Stimulated activated CD8-positive, alpha-beta memory T cell treated with anti-CD3 and anti-CD28 coated beads, Interleukin-4, amount 100 ng/mL, for 1 hour (primary cell): ENCODE measurements around the gene IFT43.

Source experiments
- DNase-seq, 2 donors: peaks; one replicate each; pipeline ENCODE4 v3.0.0-alpha.2; 2020; ENCODE audit warnings: low read depth in 2 of 2, low spot score in 1 of 2

The IFT43 gene

DNA sequence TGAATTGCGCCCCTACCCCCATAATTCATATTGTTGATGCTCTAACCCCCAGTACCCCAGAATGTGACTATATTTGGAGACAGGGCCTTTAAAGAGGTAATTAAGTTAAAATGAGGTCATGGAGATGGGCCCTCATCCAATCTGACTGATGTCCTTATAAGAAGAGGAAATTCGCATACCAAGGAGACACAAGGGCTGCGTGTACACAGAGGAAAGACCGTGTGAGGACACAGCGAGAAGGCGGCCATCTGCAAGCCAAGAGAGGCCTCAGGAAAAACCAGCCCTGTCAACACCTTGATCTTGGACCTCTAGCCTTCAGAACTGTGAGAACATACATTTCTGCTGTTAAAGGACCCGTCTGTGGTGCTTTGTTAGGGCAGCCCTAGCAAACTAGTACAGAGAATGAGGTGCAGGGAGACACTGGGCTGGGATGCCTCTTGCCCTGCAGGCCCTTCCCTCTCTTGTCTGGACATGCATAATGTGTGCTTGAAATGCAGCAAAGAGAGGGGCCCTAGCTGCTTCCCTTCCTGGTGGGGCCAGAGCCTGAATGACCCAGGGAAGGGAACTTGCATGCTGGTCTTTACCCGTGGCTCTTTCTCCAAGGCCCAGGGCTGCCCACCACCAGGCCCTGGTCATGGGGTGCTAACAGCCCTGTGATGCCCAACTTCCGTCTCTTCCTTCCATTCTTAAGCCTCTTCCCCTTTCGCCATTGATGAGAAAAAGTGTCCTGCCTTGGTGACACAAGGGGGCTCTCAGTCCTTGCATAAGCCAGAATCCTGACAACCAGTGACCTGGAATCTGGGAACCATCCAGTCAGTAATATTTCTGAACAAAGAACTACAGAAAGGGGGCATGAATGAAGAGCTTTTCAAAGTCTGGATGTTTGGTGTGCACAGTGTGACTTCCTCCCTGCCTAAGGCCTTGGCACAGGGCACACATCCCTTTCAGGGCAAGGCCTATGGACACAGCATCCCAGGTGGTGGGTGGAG, 116.1 kb downstream of the IFT43 start:
- no peak for DNase-seq

DNA sequence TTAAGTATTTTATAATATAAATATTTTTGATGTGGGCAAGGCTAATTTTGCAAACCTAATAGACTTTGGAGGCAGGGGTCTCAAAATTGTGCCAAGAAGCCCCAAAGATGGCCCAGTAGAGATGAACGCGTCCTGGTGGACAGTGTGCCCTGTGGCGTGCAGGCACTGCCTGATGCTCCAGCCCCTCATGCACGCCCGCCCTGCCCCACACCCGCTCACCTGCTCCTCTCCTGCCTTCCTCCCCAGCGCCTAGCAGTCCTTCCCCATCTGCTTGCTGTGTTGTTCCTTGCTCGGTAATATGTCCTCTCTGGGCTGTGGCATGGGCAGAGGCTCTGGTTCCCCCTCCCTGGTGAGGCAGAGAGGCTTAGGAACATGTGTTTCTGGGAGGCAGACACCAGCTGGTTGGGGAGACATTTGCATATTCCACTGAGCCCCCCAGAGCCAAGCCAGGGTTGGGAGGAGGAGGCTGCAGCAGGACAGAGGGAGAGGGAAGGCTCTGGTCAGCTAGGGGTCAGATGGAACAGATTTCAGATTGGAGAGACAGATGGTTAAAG, 119.3 kb downstream of the IFT43 start:
- DNase-seq = no peak

GRCh38 chr14:76106188-76106587, 120.6 kb downstream of the IFT43 start:
- no peak for DNase-seq

GRCh38 chr14:76109087-76109880, 123.7 kb downstream of the IFT43 start:
- no peak for DNase-seq

DNA sequence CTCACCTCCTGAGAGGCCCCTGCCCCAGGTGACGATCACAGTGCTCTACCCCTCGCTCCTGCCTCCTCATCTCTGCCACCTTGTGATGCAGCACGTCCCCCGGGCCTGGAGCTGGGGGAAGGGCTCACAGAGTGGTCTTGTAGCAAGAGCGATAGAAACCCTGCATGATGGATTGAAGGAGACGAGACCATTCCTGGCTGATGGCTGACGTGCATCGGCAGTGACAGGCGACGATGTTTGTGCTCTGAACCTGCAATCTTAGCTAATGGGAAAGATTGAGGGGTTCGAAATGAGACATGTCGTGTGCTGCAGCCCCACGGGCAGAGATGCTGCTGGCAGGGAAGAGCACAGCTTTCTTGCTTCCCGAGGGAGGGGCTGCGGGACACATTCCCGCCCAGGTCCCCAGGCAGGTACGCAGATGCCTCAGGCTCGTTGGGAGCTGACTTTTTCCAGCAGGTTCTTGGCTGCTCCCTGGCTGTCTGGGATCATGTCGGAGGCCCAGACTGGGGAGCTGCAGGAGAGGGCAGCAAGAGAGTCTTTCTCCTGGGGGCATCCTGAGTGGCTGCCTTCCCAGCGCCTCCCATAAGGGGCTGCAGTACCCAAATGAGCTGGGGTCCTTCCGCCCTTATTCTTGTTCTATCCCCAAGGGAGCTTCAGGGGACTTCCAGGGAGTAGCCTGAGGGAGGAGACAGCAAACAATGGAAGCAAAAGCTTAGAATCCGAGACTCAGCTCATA, 127.5 kb downstream of the IFT43 start:
- no peak for DNase-seq

- DNase-seq = no peak
Measured at GRCh38 chr14:76113691-76114090, 128.1 kb downstream of the IFT43 start.

DNA sequence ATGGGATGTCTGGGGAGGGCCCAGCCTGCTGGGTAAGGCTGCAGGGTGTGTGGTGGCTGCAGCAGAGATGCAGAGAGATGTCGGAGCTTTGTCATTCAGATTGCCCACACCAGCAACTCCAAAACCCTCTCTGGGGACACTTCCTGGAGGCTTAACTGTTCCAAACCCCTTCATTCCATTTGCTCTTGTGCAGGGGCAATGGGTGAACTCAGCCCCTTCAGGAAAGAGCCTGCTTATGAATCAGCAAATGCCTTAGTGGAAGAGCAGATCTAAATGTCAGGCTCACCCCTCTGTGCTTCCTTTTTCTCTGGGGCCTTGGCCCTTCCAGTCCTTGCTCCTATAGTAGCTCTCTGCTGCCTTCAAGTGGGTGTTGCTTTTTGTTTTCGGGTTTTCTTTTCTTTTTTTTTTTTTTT, 129.5 kb downstream of the IFT43 start:
- DNase-seq = no peak

GRCh38 chr14:76117789-76118484, 132.4 kb downstream of the IFT43 start:
- no peak for DNase-seq

GRCh38 chr14:76118594-76118993, 133.0 kb downstream of the IFT43 start:
- DNase-seq = no peak

GRCh38 chr14:76121089-76121748, 135.7 kb downstream of the IFT43 start:
- no peak for DNase-seq

DNA sequence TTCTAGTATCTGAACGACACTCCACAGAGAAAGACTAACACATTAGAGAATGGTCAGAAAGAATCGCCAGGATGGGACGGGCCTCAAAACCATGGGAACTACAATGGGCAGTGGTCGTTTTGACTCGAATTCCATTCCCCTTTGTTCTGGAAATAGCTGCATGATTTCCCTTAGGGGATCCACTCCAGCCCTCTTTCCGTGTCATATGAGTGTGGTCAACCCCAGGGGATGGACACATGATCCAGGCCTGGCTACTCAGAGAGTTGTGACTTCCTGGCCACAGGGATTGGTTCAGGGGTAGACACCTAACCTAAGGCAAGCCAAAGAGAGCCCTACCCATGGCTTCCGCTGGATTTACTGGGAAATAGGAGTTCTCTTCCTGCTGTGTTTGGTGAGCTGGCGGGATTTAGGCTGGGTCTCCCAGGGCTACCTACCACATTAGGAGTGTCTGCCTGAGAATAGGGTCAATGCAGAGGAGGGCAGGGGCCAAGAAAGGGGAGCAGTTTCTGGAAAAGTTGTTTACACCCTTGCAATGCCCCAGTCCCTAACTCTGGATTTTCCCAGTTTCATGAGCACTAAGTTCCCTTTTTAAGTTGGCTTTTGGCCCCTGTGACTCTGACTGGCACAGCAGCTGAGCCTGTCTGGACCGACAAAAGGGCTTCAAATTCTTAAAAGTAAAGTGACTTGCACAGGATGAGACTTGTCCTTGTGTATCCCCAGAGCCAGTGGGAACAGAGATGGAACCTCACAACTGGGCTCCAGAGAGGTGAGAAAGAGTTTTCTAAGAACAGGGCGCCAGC, 138.1 kb downstream of the IFT43 start:
- DNase-seq = no peak

- no peak for DNase-seq
Measured at GRCh38 chr14:76125511-76125910, 139.9 kb downstream of the IFT43 start.

DNA sequence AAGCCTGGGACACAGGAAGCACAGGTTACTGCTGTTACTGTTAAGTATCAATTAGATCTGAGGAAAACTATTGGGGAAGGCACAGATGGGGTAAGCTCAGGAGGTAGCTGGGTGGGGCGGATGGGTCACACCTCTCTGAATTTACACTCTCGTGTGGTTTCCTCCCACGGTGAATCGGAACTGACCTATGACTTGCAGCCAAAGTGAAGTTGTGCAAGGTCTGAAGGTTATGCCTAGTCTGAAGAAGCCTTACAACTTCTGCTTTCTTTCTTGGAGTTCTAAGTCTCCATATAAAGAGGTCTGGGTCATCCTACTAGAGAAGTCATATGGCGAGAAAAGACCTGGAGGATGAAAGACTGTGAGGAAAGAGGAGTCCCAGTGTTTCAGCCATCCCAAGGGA, 140.5 kb downstream of the IFT43 start:
- DNase-seq = no peak

DNA sequence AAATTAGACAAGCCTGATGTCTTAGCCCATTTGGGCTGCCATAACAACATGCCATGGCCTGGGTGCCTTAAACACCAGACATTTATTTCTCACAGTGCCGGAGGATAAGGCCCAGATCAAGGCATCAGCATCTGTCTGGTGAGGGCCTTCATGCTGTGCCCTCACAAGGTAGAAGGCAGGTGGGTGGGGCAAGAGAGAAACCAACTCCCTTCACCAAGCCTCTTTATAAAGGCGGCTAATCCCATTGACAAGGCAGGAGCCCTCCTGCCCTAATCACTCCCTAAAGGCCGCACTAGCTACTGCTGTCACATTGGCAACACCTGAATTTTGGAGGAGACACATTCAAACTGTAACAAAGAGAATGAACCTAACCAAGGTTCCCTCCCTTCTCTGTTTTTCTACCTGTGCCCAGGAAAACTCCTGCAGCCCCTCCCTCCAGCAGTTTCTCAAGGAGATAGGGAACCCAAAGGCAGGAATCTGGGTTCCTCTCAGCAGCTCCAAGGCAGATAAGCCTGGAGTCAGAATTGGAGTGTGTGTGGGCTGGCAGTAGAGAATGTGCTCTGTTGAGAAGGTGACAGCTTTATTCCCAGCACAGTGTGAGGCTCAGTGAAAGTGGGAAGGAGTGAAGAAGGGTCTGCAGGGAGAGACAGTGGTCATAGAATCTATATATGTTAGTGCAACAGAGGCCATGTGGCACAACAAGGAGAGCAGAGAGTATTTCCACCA, 144.5 kb downstream of the IFT43 start:
- no peak for DNase-seq

- no peak for DNase-seq
Measured at GRCh38 chr14:76131071-76131965, 145.8 kb downstream of the IFT43 start.

- DNase-seq = no peak
Measured at GRCh38 chr14:76133103-76133502, 147.5 kb downstream of the IFT43 start.
